Neutrophil (primary cell): ENCODE measurements around the gene RAI2.
A peak's percentile ranks its signal among the peaks of the same experiment; 100 is the strongest.

Source experiments
- H3K27ac ChIP-seq: fragments of 200-600 bp; sonication (generic); 2 replicates; pipeline ENCODE4 v1.5.1; 2016; ENCODE audit warnings: mild to moderate bottlenecking, moderate library complexity
- H3K27me3 ChIP-seq: fragments of 200-600 bp; sonication (generic); 2 replicates; pipeline ENCODE4 v1.6.0; 2016; ENCODE audit warnings: mild to moderate bottlenecking
- H3K36me3 ChIP-seq: fragments of 200-600 bp; sonication (generic); 2 replicates; pipeline ENCODE4 v1.5.1; 2017
- H3K4me1 ChIP-seq, 2 experiments: fragments of 200-600 bp in 1 of 2; sonication (generic) in 1 of 2; 1 replicate in 1 of 2; 2 replicates in 1 of 2; pipeline versions ENCODE4 v1.5.1 to v1.6.1; 2013 to 2016; ENCODE audit warnings: low read depth in 1 of 2, low read length in 1 of 2, mild to moderate bottlenecking in 1 of 2, moderate library complexity in 1 of 2; ENCODE audit not compliant: control insufficient read depth in 1 of 2, insufficient read depth in 1 of 2
- H3K4me3 ChIP-seq, 2 experiments: fragments of 200-600 bp in 1 of 2; sonication (generic) in 1 of 2; 1 replicate in 1 of 2; 2 replicates in 1 of 2; pipeline ENCODE4 v1.5.1; 2013 to 2016; ENCODE audit warnings: low read depth in 1 of 2, low read length in 1 of 2, mild to moderate bottlenecking in 1 of 2, moderate library complexity in 1 of 2
- H3K9me3 ChIP-seq: fragments of 200-600 bp; sonication (generic); 2 replicates; pipeline ENCODE4 v1.5.1; 2016
- CTCF ChIP-seq: fragments of 200-600 bp; sonication (generic); IDR thresholded peaks from 2 replicates; pipeline ENCODE4 v1.5.1; 2016; ENCODE audit warnings: antibody characterized with exemption

Gene RAI2

GRCh38 chrX:17830211-17830610 lies 30.9 kb downstream of the RAI2 start:
- H3K27me3 ChIP-seq: no peaks in the 10 kb centered on the region
- no peak for TF ChIP-seq CTCF
- no peaks in the 10 kb centered on the region for H3K36me3 ChIP-seq
- peak overlapping the region; percentile 79 for H3K27ac ChIP-seq
- no peaks in the 10 kb centered on the region for H3K9me3 ChIP-seq
- H3K4me3 ChIP-seq: peak overlapping the region in 1 of 2 experiments; percentile 13
- peaks cover 29 to 31% of the 10 kb centered on the region in 2 experiments for H3K4me1 ChIP-seq

GRCh38 chrX:17829566-17829965 lies 31.5 kb downstream of the RAI2 start:
- Histone ChIP-seq H3K27ac (peak overlapping the region; percentile 79), H3K36me3 (no peaks in the 10 kb centered on the region), H3K27me3 (no peaks in the 10 kb centered on the region), H3K4me1 (peaks cover 29 to 31% of the 10 kb centered on the region in 2 experiments), H3K4me3 (peak overlapping the region in 1 of 2 experiments; percentile 13), H3K9me3 (no peaks in the 10 kb centered on the region)
- TF ChIP-seq CTCF: no peak

GRCh38 chrX:17828171-17828570 lies 32.9 kb downstream of the RAI2 start:
- H3K4me3 ChIP-seq: no peak overlapping the region
- peaks cover 29 to 31% of the 10 kb centered on the region in 2 experiments for H3K4me1 ChIP-seq
- TF ChIP-seq CTCF: no peak

GRCh38 chrX:17826609-17827496 lies 34.2 kb downstream of the RAI2 start:
- Histone ChIP-seq H3K27ac (peak overlapping the region; percentile 44), H3K36me3 (no peaks in the 10 kb centered on the region), H3K27me3 (no peaks in the 10 kb centered on the region), H3K4me1 (peaks cover 27 to 31% of the 10 kb centered on the region in 2 experiments), H3K4me3 (no peak overlapping the region), H3K9me3 (no peaks in the 10 kb centered on the region)
- TF ChIP-seq CTCF: no peak

More at GRCh38 chrX:17828171-17828570, 32.9 kb downstream of the RAI2 start:
- Histone ChIP-seq H3K9me3 (no peaks in the 10 kb centered on the region), H3K27me3 (no peaks in the 10 kb centered on the region), H3K27ac (no peak overlapping the region), H3K36me3 (no peaks in the 10 kb centered on the region)

- Histone ChIP-seq H3K4me1 (peaks cover 10 to 15% of the 10 kb centered on the region in 2 experiments), H3K27me3 (no peaks in the 10 kb centered on the region)
- no peak for TF ChIP-seq CTCF
These were observed 36.1 kb downstream of the RAI2 start for GRCh38 chrX:17824980-17825379.

More at GRCh38 chrX:17824980-17825379, 36.1 kb downstream of the RAI2 start:
- Histone ChIP-seq H3K4me3 (no peak overlapping the region), H3K36me3 (no peaks in the 10 kb centered on the region), H3K27ac (no peak overlapping the region), H3K9me3 (no peaks in the 10 kb centered on the region)
